ENCODE data around the gene OR6C70.
"Not testable (repeated sequence)": the region's sequence is repeated elsewhere in the genome, so short reads cannot be mapped to it uniquely, and the experiment has no call there.

Gene OR6C70

GRCh38 chr12:55470088-55470829, at the start of gene OR6C70:
OR6C70 (minus strand) TSS chr12:55470138; CDS start chr12:55470138, 0 bp downstream.
- no peak for DNase-seq (ENCODE audit: low spot score)

- DNase-seq (ENCODE audit: low spot score), result no peak
Measured at GRCh38 chr12:55516391-55516790, 46.5 kb upstream of the OR6C70 start.

GRCh38 chr12:55515696-55516095, 45.8 kb upstream of the OR6C70 start:
- no peak for DNase-seq (ENCODE audit: low spot score)

DNA sequence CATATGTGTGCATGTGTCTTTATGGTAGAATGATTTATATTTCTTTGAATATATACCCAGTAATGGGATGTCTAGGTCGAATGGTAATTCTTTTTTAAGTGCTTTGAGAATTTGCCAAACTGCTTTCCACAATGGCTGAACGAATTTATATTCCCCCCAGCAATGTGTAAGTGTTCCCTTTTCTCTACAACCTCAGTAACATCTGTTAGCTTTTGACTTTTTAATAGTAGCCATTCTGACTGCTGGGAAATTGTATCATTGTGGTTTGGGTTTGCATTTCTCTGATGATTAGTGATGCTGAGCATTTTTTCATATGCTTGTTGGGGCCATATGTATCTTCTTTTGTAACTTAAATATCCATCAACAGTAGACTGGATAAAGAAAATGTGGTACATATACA, 31.7 kb upstream of the OR6C70 start:
- no peak for DNase-seq (ENCODE audit: low spot score)

DNA sequence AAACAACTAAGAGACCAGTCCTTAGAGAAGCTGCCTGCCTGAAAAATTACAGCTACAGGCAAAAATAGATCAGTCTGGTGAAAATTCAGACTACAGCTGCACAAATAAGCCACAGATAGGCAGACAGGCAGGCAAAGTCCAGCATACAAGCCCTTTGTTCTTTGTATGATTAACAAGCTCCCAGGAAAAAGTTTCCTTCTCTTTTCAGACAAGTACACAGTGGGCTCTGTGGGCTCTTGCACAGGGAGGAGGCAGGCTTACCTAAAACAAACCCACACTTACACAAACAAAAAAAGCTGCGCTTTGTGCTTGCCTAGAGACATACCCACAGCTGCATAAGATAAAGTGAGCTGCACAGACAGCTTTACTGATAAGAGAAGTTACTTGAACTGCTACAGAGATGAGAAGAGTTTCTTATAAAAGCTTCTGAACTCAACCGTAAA, 29.9 kb upstream of the OR6C70 start:
- DNase-seq (ENCODE audit: low spot score), result peak; percentile 81

- DNase-seq (ENCODE audit: low spot score), result no peak
Measured at GRCh38 chr12:55499231-55499630, 29.3 kb upstream of the OR6C70 start.

DNA sequence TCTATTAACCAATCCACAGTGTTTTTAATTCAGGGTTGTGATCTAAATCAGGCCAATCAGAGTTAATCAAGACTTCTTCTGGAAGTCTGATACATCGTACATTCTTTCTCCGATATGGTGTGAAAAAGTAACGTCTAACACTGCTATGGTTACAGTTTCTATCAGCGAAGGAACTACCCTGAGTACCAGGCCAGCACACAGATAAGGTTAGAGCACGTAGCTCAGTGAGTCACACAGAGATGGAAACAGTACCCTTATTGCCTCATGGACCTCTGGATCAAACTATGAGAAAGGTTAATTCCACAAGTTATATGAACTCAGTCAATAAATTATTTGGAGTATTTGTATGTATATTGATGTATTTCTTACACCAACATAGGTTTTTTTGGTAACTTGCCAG, 25.6 kb upstream of the OR6C70 start:
- no peak for DNase-seq (ENCODE audit: low spot score)

DNA sequence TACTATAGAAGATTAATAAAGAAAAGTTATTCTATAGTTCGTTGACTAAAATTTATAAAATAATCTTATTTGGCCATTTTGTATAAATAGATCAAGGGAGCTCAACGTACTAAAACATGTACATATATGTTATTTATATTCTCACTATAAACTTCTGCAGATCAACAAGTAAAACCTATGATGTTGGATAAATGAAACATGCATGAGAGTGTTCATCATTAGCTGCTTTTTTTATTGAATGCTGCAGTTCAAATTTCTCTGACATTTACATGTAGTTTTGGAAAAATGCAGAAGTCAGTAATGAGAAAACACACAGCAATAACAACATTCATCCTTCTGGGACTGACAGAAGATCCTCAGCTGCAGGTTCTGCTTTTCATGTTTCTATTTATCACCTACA, 22.1 kb upstream of the OR6C70 start, which contains the start of gene OR6C68:
TSS of gene OR6C68 (plus strand) at position 301 of the 400 bp plus-strand sequence. CDS start at position 301, 0 bp downstream.
- DNase-seq (ENCODE audit: low spot score), result no peak

DNA sequence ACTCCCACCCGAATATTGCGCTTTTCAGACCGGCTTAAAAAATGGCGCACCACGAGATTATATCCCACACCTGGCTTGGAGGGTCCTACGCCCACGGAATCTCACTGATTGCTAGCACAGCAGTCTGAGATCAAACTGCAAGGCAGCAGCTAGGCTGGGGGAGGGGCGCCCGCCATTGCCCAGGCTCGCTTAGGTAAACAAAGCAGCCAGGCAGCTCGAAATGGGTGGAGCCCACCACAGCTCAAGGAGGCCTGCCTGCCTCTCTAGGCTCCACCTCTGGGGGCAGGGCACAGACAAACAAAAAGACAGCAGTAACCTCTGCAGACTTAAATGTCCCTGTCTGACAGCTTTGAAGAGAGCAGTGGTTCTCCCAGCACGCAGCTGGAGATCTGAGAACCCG, 14.3 kb upstream of the OR6C70 start:
- not testable (repeated sequence) for DNase-seq (ENCODE audit: low spot score)

DNA sequence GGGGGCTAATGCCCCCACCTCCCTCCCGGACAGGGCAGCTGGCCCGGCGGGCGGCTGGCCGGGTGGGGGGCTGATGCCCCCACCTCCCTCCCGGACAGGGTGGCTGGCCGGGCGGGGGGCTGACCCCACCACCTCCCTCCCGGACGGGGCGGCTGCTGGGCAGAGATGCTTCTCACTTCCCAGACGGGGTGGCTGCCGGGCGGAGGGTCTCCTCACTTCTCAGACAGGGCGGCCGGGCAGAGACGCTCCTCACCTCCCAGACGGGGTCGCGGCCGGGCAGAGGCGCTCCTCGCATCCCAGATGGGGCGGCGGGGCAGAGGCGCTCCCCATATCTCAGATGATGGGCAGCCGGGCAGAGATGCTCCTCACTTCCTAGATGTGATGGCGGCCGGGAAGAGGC, 9.2 kb upstream of the OR6C70 start:
- DNase-seq (ENCODE audit: low spot score), result not testable (repeated sequence)

GRCh38 chr12:55472264-55472663, 2.3 kb upstream of the OR6C70 start:
- DNase-seq (ENCODE audit: low spot score), result no peak

- DNase-seq (ENCODE audit: low spot score), result no peak
Measured at GRCh38 chr12:55469291-55469690, 647 bp downstream of the OR6C70 start.

DNA sequence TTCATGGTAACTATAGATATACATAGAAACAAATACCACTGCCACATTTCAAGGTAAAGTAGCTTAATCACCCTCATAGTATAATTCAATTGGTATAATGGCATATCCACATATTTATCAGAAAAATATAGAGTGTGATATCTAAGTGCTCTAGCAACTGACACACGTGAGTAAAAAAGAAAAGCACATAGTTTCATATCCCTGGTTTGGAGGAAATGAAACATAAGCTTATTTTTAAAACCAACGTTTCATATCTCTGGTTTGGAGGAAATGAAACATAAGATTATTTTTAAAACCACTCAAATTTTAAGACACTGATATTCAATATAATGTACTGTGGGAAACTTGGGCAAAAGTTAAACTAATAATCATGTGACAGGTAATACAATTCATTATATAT, 2.1 kb downstream of the OR6C70 start:
- no peak for DNase-seq (ENCODE audit: low spot score)

- DNase-seq (ENCODE audit: low spot score), result not testable (repeated sequence)
Measured at GRCh38 chr12:55464926-55465325, 5.0 kb downstream of the OR6C70 start.

DNA sequence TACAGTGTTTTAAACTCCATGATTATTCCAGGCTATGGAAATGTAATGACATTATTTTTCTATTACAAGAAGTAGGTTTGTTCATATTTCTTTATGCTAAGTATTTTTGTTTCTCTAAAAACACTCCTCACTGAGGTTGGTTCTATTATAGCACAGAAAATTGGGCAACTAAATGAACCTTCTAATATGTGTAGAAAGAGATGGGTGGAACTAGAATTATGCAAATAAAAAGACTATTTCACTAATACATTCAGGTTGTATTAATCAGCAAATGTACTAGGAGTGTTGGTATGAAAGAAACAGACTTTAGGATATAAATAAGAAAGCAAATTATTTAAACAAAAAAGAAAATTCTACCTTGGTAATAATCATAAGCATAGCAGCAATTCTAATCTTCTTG, 21.1 kb downstream of the OR6C70 start:
- DNase-seq (ENCODE audit: low spot score), result no peak

GRCh38 chr12:55446326-55446725, 23.6 kb downstream of the OR6C70 start:
- DNase-seq (ENCODE audit: low spot score), result peak; percentile 30

DNA sequence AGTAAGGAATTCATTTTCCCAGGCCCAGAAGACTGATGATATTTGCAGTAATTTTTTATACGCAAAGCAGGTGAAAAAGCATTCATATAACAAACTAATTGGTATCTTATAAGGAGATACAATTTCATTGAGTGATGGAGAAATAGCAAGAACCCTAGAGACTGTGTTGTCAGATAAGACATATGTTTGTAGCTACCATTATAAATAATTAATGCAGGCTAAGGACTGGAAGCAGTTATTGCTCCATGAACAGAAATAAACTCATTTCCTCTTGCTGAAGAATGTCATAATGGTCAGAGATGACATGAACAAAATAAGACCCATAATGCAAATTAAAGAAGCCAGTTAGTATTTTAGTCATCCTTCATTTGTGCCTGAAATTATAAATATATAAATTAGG, 24.6 kb downstream of the OR6C70 start:
- no peak for DNase-seq (ENCODE audit: low spot score)

- DNase-seq (ENCODE audit: low spot score), result no peak
Measured at GRCh38 chr12:55443776-55444175, 26.2 kb downstream of the OR6C70 start, which contains the start of gene OR6C2. OR6C2 (plus strand) TSS chr12:55444076; CDS start chr12:55452214, 8,138 bp downstream.

DNA sequence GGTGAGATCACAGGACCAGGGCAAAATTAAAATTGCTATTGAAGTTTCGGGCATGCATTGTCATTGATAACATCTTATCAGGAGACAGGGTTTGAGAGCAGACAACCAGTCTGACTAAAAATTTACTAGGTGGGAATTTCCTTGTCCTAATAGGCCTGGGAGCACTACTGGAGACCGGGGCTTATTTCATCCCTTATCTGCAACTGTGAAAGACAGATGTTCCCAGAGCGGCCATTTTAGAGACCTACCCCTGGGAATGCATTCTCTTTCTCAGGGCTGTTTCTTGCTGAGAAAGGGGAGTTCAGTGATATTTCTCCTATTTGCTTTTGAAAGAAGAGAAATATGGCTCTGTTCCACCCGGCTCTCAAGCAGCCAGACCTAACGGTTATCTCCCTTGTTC, 28.7 kb downstream of the OR6C70 start:
- DNase-seq (ENCODE audit: low spot score), result not testable (repeated sequence)

DNA sequence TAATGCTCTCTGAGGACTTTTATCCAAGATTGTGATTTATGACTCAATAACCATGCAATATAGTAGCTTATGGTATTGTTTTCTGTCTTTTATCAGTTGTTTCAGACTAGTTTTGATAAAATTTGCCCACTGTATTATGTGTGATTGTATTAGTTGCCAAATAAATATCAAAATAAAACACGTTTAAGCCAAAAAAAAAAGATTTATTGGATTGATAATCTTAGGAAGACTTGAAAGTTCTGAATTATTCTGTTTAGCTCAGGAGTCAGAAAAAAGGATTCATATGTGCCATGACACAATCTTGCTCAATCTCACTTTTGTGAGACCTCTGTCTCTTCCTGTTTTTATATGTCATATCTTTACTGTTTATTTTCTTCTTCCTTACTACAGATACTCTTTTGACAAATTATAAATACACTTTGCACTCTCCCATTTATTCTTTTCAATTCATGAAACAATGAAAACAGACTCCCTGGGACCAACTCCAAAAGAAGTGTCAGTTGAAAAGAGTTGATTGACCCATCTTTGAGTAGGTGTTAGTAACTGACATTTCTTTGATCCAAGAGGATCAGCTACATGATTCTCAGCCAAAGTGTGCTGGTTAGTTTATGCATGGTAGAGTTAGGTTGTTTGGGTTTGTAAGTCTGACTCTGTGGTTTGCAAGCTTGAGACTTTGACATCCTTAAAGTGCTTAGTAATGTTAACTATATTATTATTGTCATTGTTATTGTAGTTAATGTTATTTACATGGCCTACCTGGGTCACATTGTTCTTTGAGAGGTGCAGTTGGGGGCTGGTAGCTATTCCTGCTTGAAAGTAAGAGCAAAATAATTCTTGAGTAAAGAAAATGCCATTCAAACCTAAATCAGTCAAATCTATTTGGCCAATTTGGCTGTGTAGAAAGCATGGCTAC, 41.4 kb downstream of the OR6C70 start:
- DNase-seq (ENCODE audit: low spot score), result no peak

GRCh38 chr12:55425954-55426353, 44.0 kb downstream of the OR6C70 start, which contains the start of gene OR6C76:
OR6C76 (plus strand) TSS chr12:55426254; CDS start chr12:55426254, 0 bp downstream.
- DNase-seq (ENCODE audit: low spot score), result no peak

DNA sequence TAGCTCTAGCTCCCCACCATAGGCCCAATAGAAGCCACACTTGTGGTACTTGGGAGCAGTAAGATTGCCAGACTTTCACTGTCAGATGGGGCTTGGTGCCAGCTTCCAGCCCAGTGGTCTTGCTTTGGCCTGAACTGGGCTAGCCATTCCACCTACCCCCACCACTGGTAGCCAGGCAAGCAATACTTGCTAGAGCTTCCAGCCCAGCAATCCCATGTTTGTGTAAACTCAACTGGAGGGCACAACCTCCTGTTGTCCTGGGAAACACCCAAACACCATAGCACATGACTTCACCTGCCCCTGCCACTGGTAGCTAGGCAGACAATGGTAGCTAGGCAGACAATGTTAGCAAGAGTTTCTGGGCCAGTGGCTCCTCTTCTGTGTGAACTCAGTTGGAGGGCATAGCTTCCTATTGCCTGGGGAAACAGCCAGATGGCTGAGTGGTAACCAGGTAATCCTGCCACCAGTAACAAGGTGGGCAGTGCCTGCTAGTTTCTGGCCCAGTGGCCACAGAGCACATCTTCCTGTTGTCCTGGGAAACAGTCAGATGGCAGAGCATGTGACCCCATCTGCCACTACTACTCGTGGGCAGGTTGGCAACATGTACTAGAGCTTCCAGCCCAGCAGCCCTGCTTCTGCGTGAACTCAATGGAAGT, 49.5 kb downstream of the OR6C70 start:
- DNase-seq (ENCODE audit: low spot score), result no peak

Measured in globus pallidus (tissue), 1 donor.